Measurements from ENCODE around the gene PITPNB.
A peak's percentile ranks its signal among the peaks of the same experiment; 100 is the strongest.

PITPNB gene

DNA sequence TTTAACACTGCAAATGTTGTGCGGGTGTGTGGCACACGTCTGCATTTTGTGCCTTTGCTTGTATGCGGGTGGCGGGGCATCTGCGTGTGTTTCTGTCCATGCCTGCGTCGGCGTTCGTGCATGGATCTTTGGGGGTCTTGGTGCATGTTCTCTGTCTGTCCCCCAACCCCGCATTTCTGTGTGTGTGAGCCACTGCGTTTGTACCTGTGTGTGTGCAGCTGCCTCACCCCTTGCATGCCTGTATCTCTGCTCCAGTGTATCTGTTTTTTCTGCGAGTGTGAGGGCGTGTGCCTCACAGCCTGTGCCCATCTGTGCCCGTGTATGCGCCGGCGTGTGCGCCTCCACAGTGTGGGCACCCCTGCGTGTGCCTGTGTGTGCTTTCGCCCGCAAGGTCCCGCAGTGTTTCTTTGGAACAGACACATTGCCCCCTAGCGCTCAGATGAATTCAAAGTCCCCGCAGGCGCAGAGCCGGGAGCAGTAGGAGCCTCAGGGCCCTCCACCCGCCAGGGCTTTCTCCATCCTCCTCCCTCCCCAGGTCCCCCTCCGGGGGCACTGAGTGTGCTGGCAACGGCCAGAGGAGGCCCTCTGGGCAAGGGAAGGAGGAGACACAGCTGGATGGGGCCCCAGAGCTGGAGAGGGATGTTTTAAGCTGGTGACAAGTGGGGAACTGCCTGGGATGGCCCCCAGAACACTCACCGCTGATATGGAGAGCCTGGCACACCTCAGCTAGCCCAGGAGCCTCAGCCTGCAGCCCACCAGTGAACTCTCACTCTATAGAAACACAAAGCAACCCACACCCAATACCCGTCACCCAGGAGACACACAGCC is 114.4 kb downstream of the PITPNB start:
- no peak overlapping the region for H3K4me3 Mint-ChIP-seq
- ATAC-seq (peak; percentile 45), DNase-seq (peak; percentile 53)
- H3K27ac Mint-ChIP-seq: no peak overlapping the region
- no peaks in the 10 kb centered on the region for H3K36me3 Mint-ChIP-seq (ENCODE audit: low read depth)
- no peaks in the 10 kb centered on the region for H3K9me3 Mint-ChIP-seq
- H3K27me3 Mint-ChIP-seq: peaks cover 32% of the 10 kb centered on the region
- peaks cover 11% of the 10 kb centered on the region for H3K4me1 Mint-ChIP-seq

DNA sequence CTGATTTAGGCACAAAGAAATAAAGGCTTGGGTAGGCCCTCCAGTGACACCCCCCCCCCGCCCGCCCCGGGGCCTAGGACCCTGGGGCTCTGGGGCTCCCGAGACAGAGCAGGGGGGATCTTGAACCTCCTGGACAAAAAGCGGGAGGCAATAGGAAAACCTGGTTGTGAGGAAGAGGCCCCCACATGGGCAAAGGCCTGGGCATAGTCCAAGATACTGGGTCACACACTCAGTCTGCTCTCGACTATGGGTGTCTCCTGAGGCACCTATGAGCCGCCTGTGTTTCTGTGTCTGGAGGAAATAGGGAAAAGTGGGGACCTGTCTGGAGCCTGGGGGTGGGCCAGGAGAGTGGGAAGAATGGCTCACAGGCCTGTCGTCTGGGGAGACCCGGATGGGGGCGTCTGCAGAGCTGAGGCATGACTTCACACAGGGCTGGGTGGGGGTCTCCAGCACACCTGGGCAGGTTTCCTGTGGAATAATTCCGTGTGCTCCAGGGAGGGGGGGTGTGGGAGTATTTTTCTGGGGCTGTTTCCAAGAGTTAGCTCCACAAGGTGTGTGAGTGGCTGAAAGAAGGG is 115.1 kb downstream of the PITPNB start:
- H3K4me3 Mint-ChIP-seq: no peak overlapping the region
- H3K36me3 Mint-ChIP-seq (ENCODE audit: low read depth): no peaks in the 10 kb centered on the region
- no peaks in the 10 kb centered on the region for H3K9me3 Mint-ChIP-seq
- H3K27me3 Mint-ChIP-seq: peaks cover 31% of the 10 kb centered on the region
- DNase-seq: no peak
- no peak overlapping the region for H3K27ac Mint-ChIP-seq
- peaks cover 11% of the 10 kb centered on the region for H3K4me1 Mint-ChIP-seq
- ATAC-seq: no peak

DNA sequence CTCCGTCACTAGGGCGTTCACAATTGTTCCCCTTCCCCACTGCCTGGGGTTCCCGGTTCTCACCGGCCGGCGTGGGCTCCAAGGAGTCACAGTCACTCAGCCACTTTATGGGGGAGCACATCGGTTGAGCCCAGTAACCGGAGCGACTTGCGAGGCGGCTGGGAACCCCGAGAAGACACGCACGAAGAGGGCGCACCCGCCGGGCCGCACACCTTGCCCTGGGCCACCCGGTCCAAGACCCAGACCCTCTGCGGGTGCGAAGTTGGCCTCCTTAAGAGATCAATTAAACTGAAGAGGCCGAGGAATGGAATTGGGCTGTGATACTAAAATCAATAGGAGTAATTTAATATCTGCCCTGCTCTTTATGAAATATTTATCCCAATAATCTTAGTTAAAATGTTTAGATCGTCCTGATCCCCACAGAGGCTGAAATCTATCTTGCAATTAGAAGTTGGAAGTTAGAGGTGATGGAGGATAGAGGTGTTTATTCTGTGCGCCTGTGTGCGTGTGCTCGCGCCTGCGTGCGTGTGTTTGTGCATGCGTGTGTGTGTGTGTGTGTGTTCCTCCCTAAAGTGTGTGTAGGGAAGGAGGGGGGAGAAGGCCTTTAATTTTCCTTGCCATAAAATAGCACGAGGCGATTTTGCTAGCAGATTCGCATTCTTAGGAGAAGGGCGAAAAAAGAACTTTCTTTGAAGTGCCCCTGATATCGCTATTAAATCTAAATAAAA is 116.5 kb downstream of the PITPNB start:
- DNase-seq (no peak), ATAC-seq (peak; percentile 3)
- Mint-ChIP-seq H3K27ac (no peak overlapping the region), H3K27me3 (peaks cover 28% of the 10 kb centered on the region), H3K9me3 (no peaks in the 10 kb centered on the region), H3K4me1 (peaks cover 11% of the 10 kb centered on the region), H3K36me3 (ENCODE audit: low read depth) (no peaks in the 10 kb centered on the region), H3K4me3 (peak overlapping the region; percentile 72)

Data from activated naive CD8-positive, alpha-beta T cell treated with anti-CD3 and anti-CD28 coated beads, Interleukin-2, amount 50 U/mL, for 24 hours (primary cell).